MM.1S (cell line): ENCODE data around the gene SGK1.

ENCODE experiments used
- EZH2 ChIP-seq: fragments of 300-600 bp; sonication (generic); optimal IDR thresholded peaks from 2 replicates; pipeline ENCODE3; 2017; ENCODE audit warnings: low read depth, mild to moderate bottlenecking, antibody characterized with exemption, low read length, mixed read lengths
- EZH2phosphoT487 ChIP-seq: fragments of 300-600 bp; sonication (generic); IDR thresholded peaks from 2 replicates; pipeline ENCODE4 v1.6.1; 2018; ENCODE audit warnings: antibody characterized with exemption, low read length
- TF ChIP-seq, protein P1 (sequence below): fragments of 300-600 bp; sonication (generic); IDR thresholded peaks from 2 replicates; pipeline ENCODE4 v1.5.1; 2016; ENCODE audit warnings: antibody characterized with exemption, low read length, mixed read lengths

- TF ChIP-seq, protein P1, sequence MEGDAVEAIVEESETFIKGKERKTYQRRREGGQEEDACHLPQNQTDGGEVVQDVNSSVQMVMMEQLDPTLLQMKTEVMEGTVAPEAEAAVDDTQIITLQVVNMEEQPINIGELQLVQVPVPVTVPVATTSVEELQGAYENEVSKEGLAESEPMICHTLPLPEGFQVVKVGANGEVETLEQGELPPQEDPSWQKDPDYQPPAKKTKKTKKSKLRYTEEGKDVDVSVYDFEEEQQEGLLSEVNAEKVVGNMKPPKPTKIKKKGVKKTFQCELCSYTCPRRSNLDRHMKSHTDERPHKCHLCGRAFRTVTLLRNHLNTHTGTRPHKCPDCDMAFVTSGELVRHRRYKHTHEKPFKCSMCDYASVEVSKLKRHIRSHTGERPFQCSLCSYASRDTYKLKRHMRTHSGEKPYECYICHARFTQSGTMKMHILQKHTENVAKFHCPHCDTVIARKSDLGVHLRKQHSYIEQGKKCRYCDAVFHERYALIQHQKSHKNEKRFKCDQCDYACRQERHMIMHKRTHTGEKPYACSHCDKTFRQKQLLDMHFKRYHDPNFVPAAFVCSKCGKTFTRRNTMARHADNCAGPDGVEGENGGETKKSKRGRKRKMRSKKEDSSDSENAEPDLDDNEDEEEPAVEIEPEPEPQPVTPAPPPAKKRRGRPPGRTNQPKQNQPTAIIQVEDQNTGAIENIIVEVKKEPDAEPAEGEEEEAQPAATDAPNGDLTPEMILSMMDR, result no peak
- TF ChIP-seq EZH2 (no peak), EZH2phosphoT487 (no peak)
Measured at GRCh38 chr6:134346932-134347545, 29.1 kb upstream of the SGK1 start.
